NCI-H1092 treated with DMSO at 0.1 percent for 48 hours (cell line): Measurements from ENCODE around the gene CDH23.

Source experiments
- DNase-seq: peaks from one replicate; lab custom pipeline; 2025; lab: John Stamatoyannopoulos, UW

The CDH23 gene

GRCh38 chr10:71370031-71370430 is 26.7 kb upstream of the CDH23 start:
- no peak for DNase-seq

- no peak for DNase-seq
Observed at GRCh38 chr10:71371750-71372166, 25.0 kb upstream of the CDH23 start.

GRCh38 chr10:71372882-71373495 is 23.7 kb upstream of the CDH23 start:
- no peak for DNase-seq

GRCh38 chr10:71374481-71375233 is 22.1 kb upstream of the CDH23 start:
- DNase-seq: no peak

GRCh38 chr10:71375952-71376351 is 20.8 kb upstream of the CDH23 start:
- DNase-seq: no peak

GRCh38 chr10:71378336-71379117 is 18.2 kb upstream of the CDH23 start:
- DNase-seq: no peak

GRCh38 chr10:71379118-71379766 is 17.5 kb upstream of the CDH23 start:
- no peak for DNase-seq

- DNase-seq: no peak
Observed at GRCh38 chr10:71380841-71381240, 15.9 kb upstream of the CDH23 start.

- no peak for DNase-seq
Observed at GRCh38 chr10:71381611-71382010, 15.1 kb upstream of the CDH23 start.

- DNase-seq: no peak
Observed at GRCh38 chr10:71382028-71382427, 14.7 kb upstream of the CDH23 start.

GRCh38 chr10:71382757-71383156 is 14.0 kb upstream of the CDH23 start:
- DNase-seq: no peak

- DNase-seq: peak; percentile 12
Observed at GRCh38 chr10:71383972-71384687, 12.6 kb upstream of the CDH23 start.

GRCh38 chr10:71388171-71388570 is 8.5 kb upstream of the CDH23 start:
- DNase-seq: no peak

GRCh38 chr10:71388583-71389310 is 8.0 kb upstream of the CDH23 start:
- DNase-seq: no peak

GRCh38 chr10:71389768-71390460 is 6.8 kb upstream of the CDH23 start:
- no peak for DNase-seq

GRCh38 chr10:71390461-71390835 is 6.3 kb upstream of the CDH23 start:
- no peak for DNase-seq

GRCh38 chr10:71390921-71391690 is 5.6 kb upstream of the CDH23 start:
- DNase-seq: no peak

- DNase-seq: no peak
Observed at GRCh38 chr10:71391701-71392100, 5.0 kb upstream of the CDH23 start.

GRCh38 chr10:71392292-71392691 is 4.4 kb upstream of the CDH23 start:
- DNase-seq: no peak
